ENCODE measurements around the gene MMP14.

DNA sequence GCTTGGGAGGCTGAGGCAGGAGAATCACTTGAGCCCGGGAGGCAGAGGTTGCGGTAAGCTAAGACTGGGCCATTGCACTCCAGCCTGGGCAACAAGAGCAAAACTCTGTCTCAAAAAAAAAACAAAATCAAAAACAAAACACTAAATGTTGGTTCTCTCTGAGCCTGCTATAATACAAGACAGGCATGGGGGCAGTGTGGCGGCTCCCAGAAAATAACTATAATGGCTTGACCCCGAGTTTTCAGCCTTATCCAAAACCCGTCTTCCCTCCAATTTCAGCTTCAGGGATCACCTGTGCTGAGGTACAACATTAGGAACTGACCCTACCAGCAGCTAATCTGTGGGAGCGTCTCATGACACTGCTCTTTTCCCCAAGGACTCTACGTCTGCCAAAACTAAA lies 22.0 kb upstream of the MMP14 start:
- TF ChIP-seq, protein P1, sequence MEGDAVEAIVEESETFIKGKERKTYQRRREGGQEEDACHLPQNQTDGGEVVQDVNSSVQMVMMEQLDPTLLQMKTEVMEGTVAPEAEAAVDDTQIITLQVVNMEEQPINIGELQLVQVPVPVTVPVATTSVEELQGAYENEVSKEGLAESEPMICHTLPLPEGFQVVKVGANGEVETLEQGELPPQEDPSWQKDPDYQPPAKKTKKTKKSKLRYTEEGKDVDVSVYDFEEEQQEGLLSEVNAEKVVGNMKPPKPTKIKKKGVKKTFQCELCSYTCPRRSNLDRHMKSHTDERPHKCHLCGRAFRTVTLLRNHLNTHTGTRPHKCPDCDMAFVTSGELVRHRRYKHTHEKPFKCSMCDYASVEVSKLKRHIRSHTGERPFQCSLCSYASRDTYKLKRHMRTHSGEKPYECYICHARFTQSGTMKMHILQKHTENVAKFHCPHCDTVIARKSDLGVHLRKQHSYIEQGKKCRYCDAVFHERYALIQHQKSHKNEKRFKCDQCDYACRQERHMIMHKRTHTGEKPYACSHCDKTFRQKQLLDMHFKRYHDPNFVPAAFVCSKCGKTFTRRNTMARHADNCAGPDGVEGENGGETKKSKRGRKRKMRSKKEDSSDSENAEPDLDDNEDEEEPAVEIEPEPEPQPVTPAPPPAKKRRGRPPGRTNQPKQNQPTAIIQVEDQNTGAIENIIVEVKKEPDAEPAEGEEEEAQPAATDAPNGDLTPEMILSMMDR (IDR thresholded peaks at IDR 0.05), result no peak
- no peak for TF ChIP-seq POLR2A (IDR thresholded peaks at IDR 0.05)
